Testis (tissue), 5 donors: Measurements from ENCODE around the gene BOC. TPM values are rescaled to one million over a fixed set of nuclear protein-coding genes. Genes with fewer than 3 reads are reported as not detected.

Experiments
- DNase-seq: peaks from one replicate; pipeline ENCODE4 v3.0.0-alpha.2; 2019
- H3K27ac ChIP-seq, 2 donors: fragments of 200-600 bp; sonication (generic); one replicate each; pipeline ENCODE4 v1.5.1; 2019
- H3K27me3 ChIP-seq: fragments of 200-600 bp; sonication (generic); one replicate; pipeline ENCODE4 v1.5.1; 2019
- H3K36me3 ChIP-seq: fragments of 200-600 bp; sonication (generic); one replicate; pipeline ENCODE4 v1.5.1; 2017; ENCODE audit warnings: low read depth; ENCODE audit errors: missing control alignments
- H3K4me1 ChIP-seq: fragments of 200-600 bp; sonication (generic); one replicate; pipeline ENCODE4 v1.5.1; 2019
- H3K4me3 ChIP-seq, 2 donors: fragments of 200-600 bp; sonication (generic); one replicate each; pipeline ENCODE4 v1.5.1; 2017 to 2019
- H3K9me3 ChIP-seq: fragments of 200-600 bp; sonication (generic); one replicate; pipeline ENCODE4 v1.5.1; 2017
- CTCF ChIP-seq, 3 experiments: fragments of 450-650 bp in 2 of 3; fragments of 200-600 bp in 1 of 3; sonication (generic) in 1 of 3; IDR thresholded peaks; one replicate each; pipeline ENCODE4 v1.5.1; 2016 to 2019; ENCODE audit warnings: antibody characterized with exemption in 3 of 3, mild to moderate bottlenecking in 2 of 3, moderate library complexity in 1 of 3
- POLR2A ChIP-seq: fragments of 450-650 bp; IDR thresholded peaks from one replicate; pipeline ENCODE4 v1.6.1; 2017; ENCODE audit warnings: antibody characterized with exemption, mild to moderate bottlenecking, moderate library complexity
- WGBS, 2 donors: methylation state at CpG; one replicate each; pipeline ENCODE4 v1.1.5; 2018; 5-methylcytosine and 5-hydroxymethylcytosine counted together
- intact Hi-C: fragments of 100-400 bp; cut with DNase I; formaldehyde crosslinking; loops from one replicate; pipeline ENCODE4 v1.15.1; 2023; ENCODE audit warnings: low total_unique reads
- long read RNA-seq, 2 donors: transcript quantifications; one replicate each; lab custom pipeline, GENCODE V29; 2026
- polyA plus RNA-seq: library from polyadenylated mRNA; stranded (reverse); fragments of 350-450 nt; fragmentation: Illumina TruSeq; extraction: RNeasy Lipid Tissue Mini Kit (QIAGEN cat#74804); gene quantifications from one replicate; pipeline ENCODE4 v1.2.3, GENCODE V29; 2014; ENCODE audit warnings: low read depth, low replicate concordance; ENCODE audit not compliant: insufficient read depth
- total RNA-seq, 2 donors: library from RNA; depleted of rRNA; stranded (reverse); fragments of >200 nt; gene quantifications; one replicate each; pipeline ENCODE4 v1.2.3, GENCODE V29; 2016

Gene BOC
- total RNA-seq, result 10 to 100 TPM; 24.5 to 33.6 TPM
- 28.4 TPM for polyA plus RNA-seq
- long read RNA-seq, donor 1, partial matches to known transcripts, result 9 of 10 reads
- long read RNA-seq, donor 1, other reads (novel, unspliced or antisense), result 0 of 10 reads
- long read RNA-seq, donor 2, partial matches to known transcripts, result 19 of 20 reads
- long read RNA-seq, donor 2, other reads (novel, unspliced or antisense), result 0 of 20 reads

- DNase-seq, result peak; percentile 48
- no peaks in the 10 kb centered on the region for H3K36me3 ChIP-seq
- peak within 1 kb of the TSS; percentile 74 to 85 for H3K4me3 ChIP-seq
- intact Hi-C loops, result no loop called here
- no peaks in the 10 kb centered on the region for H3K9me3 ChIP-seq
- TF ChIP-seq POLR2A (no peak), CTCF (IDR thresholded peaks at IDR 0.05) (no peak)
- no peaks in the 10 kb centered on the region for H3K27me3 ChIP-seq
- WGBS, 2 donors, result 0 to 1% methylated on average over 31 to 74 of the region's 76 CpGs
- H3K4me1 ChIP-seq, result no peaks in the 10 kb centered on the region
- peak within 1 kb of the TSS; percentile 93 to 95 for H3K27ac ChIP-seq
These were observed at the start of gene BOC for GRCh38 chr3:113211330-113212149. TSS of gene BOC (plus strand) at chr3:113211557. CDS start at chr3:113249803, 38,246 bp downstream.

GRCh38 chr3:113161661-113162060 lies 49.7 kb upstream of the BOC start:
- H3K9me3 ChIP-seq, result no peaks in the 10 kb centered on the region
- 88 to 89% methylated on average over 4 of the region's 4 CpGs for WGBS, 2 donors
- no peak overlapping the region for H3K4me3 ChIP-seq
- no peaks in the 10 kb centered on the region for H3K36me3 ChIP-seq
- H3K27ac ChIP-seq, result no peak overlapping the region
- no peaks in the 10 kb centered on the region for H3K27me3 ChIP-seq
- intact Hi-C loops, result no loop called here
- DNase-seq, result no peak
- peaks cover 2% of the 10 kb centered on the region for H3K4me1 ChIP-seq
- no peak for TF ChIP-seq POLR2A
- TF ChIP-seq CTCF (IDR thresholded peaks at IDR 0.05), result no peak

- Histone ChIP-seq H3K4me1 (peaks cover 8% of the 10 kb centered on the region), H3K9me3 (no peaks in the 10 kb centered on the region), H3K4me3 (no peak overlapping the region), H3K27ac (no peak overlapping the region), H3K27me3 (no peaks in the 10 kb centered on the region), H3K36me3 (no peaks in the 10 kb centered on the region)
- WGBS, 2 donors, result 81 to 85% methylated on average over 6 of the region's 6 CpGs
- DNase-seq, result no peak
- no peak for TF ChIP-seq CTCF (IDR thresholded peaks at IDR 0.05)
- no peak for TF ChIP-seq POLR2A
- intact Hi-C loops, result no loop called here
These were observed 48.2 kb upstream of the BOC start for GRCh38 chr3:113163152-113163551.

GRCh38 chr3:113165841-113166240 lies 45.5 kb upstream of the BOC start:
- no peak for TF ChIP-seq POLR2A
- no peak for TF ChIP-seq CTCF (IDR thresholded peaks at IDR 0.05)
- H3K4me3 ChIP-seq, result no peak overlapping the region
- peak overlapping the region in 1 of 2 donors; percentile 1 for H3K27ac ChIP-seq
- H3K36me3 ChIP-seq, result no peaks in the 10 kb centered on the region
- H3K4me1 ChIP-seq, result peaks cover 8% of the 10 kb centered on the region
- DNase-seq, result no peak
- 54 to 58% methylated on average over 3 of the region's 3 CpGs for WGBS, 2 donors
- no peaks in the 10 kb centered on the region for H3K27me3 ChIP-seq
- no peaks in the 10 kb centered on the region for H3K9me3 ChIP-seq
- intact Hi-C loops, result no loop called here
